GM21390 (cell line): ENCODE results near the gene ZNF175.

Experiments
- ATAC-seq: cut with Tn5 transposase; IDR thresholded peaks from one replicate; pipeline ENCODE4 v1.9.1; 2021; ENCODE audit not compliant: unreplicated experiment

The ZNF175 gene

DNA sequence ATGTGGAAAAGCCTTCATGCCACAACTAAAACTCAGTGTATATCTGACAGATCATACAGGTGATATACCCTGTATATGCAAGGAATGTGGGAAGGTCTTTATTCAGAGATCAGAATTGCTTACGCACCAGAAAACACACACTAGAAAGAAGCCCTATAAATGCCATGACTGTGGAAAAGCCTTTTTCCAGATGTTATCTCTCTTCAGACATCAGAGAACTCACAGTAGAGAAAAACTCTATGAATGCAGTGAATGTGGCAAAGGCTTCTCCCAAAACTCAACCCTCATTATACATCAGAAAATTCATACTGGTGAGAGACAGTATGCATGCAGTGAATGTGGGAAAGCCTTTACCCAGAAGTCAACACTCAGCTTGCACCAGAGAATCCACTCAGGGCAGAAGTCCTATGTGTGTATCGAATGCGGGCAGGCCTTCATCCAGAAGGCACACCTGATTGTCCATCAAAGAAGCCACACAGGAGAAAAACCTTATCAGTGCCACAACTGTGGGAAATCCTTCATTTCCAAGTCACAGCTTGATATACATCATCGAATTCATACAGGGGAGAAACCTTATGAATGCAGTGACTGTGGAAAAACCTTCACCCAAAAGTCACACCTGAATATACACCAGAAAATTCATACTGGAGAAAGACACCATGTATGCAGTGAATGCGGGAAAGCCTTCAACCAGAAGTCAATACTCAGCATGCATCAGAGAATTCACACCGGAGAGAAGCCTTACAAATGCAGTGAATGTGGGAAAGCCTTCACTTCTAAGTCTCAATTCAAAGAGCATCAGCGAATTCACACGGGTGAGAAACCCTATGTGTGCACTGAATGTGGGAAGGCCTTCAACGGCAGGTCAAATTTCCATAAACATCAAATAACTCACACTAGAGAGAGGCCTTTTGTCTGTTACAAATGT is 16.4 kb downstream of the ZNF175 start:
- ATAC-seq: no peak

DNA sequence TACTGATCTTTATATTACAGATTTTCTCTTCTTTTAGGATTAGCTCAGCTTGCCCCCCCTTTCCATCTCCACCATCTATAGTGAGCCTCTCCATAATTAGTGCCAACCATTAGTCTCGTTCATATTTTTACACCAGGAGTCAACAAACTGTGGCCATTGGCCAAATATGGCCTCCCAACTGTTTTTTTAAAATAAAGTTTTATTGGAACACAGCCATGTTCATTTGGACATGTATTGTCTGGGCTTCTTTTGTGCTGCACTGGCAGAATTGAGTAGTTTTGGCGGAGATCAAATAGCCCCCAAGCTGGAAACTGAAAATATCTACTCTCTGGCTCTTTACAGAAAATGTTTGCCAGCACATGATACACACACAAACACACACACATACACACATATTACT is 18.4 kb downstream of the ZNF175 start:
- no peak for ATAC-seq

DNA sequence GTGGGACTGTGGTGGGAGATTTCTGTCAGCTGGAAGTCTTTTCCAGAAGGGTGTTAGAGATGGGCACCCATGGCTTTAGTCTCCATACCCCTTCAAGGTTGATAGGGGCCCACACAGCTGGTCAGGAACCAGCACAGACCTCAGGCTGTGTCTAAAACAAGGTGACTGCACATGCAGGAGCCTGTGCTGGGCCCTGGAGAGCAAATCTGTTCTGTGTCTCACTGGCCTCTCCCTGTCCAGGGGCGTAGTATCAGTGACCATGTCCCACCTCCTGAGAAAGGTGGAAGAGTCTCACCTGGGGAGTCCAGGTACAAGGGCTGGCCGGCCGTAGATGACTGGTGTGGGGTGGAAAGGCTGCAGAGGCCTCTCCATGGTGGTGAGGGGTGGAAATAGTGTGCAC is 19.4 kb downstream of the ZNF175 start:
- ATAC-seq: no peak

DNA sequence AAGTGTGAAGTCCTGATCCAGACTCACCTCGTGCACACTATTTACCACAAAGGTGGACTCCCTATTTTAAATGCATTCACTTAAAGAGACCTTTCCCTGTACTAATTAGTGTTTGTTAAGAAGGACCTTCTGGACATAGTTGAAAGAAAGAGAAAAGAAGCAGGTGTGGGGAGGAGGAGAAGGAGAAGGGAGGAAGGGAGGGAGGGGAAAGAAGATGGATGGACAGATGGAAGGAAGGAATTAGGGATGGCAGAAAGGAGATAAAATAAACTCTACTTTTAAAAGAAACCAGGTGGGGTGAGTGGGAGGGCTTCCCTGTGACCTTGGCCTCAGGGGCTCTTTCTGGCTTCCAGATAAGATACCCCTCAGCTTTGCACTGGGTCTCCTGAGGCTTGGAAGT is 21.4 kb downstream of the ZNF175 start:
- ATAC-seq: no peak

DNA sequence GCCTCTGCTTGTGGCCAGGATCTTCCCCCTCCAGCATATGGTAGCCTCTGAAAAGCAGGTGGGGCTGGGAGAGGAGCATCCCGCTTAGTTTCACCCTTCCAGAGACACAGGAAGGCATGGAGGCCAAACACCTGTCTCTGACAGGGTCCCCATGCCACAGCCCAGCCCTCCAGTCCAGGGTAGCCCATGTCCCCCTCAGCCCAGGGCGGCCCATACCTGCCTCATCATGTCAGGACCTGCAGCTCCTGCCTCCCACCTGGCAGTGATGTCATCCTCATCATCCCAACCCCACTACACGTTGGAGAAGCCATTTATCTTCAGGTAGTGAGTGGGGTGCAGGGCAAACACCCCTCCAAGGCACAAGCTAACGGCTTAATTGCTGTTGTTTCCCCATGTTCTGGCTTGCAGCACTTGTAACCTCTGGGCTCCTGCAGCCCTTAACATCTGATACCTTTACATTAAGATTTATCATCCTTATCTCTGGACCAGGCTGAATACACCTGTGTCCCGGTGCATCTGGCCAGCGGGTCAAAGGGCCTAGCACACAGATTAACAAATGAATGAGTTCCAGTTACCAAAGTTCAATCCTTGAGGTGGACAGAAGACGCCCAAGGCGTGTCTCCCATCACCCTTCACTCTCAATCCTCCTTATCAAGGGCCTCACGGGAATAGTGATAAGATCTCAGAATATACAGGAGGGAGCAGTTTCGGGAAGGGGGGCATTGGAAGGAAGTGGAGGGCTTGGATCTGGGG is 22.2 kb downstream of the ZNF175 start:
- ATAC-seq: no peak

DNA sequence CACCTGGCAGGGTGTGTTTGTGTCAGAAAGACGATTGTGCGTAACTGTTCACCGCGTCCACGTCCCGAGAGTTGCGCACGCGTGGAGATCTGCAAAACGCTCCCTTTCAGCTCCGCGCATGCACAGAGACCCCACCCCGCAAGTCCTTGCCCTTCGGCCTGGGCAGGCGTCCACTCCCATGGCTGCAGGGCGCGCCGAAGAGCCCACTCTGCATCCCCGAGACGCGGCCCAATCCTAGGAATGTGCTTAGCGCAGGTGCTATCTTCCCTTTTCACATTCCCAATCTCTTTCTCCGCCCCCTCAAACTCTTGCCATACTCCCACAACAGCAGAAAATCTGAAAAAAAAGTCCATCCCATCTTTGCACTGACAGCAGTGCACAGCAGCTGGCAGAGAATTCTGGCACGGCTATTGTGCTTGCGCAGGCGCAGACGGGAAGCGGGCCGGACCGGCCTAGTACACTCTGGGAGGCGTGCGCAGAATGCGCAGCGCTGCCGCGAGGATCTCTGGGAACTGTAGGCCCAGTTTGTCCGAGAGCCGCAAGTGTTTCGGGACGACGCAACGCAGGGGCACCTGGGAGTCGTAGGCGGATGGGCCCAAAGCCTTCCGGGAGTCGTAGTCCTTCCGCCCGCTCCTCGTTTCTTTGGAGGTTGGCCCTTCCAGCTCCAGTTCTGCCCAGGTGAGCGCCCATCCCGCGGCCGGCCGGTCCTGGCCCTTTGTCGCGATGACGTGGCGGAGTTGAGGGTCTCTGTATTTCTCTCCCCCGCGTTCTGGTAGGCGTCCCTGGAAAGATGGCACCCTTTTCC is 23.1 kb downstream of the ZNF175 start:
- peak; percentile 87 for ATAC-seq

DNA sequence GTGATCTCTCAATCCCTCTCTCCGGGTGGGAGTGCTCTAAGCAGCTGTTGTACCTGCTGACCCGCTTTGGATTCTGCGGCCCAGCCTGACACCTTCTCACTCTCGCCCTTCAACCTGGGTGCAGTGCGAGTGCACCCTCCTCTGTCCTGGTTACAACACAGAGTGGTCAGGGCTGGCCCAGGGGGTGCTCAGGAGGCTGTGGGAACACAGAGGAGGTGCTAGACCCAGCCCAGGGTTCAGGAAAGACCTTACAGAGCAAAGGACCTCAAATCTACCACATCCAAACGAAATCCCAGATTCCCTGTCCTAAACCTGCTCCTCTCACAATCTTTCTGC is 23.7 kb downstream of the ZNF175 start:
- no peak for ATAC-seq

DNA sequence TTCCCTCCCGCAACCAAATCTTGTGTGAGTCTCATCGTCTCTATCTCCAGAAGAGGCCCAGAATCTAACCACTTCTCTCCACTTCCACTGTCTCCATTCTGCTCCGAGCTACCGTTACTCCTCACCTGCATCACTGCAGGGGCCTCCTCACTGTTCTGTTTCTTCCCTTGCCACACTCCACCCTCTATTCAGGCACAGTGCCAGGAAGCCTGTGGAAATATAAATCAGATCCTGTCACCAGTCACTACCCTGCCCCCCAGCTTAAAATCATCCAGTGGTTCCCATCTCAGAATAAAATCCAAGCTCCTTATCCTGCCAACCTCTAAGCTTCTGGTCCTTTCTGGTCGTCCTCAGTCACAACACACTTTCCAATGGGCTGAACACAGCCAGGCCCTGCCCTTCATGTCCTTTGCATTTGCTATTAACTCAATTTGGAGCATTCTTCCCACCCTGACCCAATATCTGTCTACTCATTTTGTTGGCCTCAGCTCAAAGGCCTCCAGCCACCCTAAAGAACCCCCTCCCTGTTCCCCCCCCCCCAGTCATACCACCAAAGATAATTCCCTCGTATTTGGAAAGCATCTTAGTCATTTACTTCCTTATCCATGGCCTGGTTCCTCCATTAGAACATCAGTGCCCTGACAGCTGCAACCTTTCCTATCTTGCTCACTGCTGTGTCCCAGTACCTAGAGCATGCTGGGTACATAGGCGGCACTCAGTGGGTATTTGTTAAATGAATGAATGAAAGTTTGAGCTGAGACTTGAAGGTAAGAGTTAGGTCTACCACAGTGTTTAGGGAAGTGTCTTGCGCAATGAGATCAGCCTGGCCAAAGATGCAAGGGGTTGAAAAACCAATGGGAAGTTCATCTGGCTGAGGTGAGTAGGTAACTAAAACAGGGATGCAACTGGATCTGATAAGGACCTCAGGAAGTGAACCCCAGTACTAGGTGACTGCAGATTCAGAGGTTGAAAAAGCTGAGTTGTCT is 24.4 kb downstream of the ZNF175 start:
- ATAC-seq: no peak

DNA sequence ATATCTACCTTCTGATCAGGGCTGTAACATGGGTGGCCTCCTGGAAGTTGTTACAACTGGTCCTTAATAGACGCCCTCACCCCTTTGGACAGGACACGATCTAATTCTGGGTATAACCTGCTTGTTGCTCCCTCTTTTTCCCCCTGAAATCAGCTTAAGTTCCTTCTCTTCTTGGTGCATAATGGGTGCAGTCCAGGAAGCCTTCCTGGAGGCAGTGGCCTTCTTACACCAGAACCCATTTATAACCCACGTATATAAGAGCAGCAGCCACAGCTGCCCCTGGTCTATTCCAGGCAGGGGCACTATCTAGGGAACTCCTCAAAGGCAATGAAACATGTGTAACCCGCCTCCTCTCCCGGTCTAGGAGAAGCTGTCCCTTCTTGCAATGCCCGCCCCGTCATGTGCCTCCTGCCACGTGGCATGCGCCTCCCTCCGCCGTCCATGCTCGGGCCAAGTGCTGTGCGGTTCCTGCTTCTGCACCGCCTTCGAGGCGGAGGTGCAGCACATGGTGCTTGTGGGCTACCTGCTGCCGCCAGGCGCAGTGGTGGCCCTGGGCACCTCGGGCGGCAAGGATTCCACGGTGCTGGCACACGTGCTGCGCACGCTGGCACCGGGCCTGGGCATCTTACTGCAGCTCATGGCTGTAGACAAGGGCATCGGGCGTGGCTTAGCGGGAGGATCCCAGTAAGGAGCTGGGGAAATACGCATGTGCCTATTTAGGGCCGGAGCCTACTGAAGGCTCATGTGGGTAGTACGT is 27.3 kb downstream of the ZNF175 start:
- ATAC-seq: no peak

DNA sequence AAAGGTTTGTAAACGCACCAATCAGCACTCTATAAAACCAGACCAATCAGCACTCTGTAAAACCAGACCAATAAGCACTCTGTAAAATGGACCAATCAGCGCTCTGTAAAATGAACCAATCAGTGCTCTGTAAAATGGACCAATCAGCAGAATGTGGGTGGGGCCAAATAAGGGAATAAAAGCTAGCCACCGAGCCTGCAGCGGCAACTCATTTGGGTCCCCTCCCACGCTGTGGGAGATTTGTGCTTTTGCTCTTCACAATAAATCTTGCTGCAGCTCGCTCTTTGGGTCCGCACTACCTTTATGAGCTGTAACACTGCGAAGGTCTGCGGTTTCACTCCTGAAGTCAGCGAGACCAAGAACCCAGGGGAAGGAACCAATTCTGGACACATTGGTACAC is 28.0 kb downstream of the ZNF175 start:
- ATAC-seq: no peak

DNA sequence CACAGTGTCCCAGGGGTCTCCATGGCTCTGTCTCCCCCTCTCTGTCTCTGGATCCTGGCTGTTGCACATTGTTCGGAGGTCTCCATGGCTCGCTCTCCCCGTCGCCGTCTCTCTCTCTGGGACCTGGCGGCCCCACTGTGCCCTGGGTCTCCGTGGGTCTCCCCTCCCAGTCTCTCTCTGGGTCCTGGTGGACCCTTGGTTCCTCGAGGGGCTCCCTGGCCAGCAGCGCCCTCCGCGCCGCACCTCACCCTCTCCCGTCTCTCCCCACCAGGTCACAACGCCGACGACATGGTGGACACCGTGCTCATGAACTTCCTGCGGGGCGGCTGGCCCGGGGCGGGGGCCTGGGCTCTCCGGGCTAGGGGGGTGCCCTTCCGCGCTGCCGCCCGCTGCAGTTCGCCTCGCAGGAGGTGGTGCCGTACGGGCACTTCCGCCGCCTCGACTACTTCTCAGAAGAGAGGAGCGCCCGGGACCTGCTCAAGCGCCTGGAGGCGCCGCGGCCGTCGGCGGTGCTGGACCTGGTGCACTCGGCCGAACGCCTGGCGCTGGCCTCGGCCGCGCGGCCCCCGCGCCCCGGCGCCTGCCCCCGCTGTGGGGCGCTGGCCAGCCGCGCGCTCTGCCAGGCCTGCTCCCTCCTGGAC is 30.0 kb downstream of the ZNF175 start:
- no peak for ATAC-seq

DNA sequence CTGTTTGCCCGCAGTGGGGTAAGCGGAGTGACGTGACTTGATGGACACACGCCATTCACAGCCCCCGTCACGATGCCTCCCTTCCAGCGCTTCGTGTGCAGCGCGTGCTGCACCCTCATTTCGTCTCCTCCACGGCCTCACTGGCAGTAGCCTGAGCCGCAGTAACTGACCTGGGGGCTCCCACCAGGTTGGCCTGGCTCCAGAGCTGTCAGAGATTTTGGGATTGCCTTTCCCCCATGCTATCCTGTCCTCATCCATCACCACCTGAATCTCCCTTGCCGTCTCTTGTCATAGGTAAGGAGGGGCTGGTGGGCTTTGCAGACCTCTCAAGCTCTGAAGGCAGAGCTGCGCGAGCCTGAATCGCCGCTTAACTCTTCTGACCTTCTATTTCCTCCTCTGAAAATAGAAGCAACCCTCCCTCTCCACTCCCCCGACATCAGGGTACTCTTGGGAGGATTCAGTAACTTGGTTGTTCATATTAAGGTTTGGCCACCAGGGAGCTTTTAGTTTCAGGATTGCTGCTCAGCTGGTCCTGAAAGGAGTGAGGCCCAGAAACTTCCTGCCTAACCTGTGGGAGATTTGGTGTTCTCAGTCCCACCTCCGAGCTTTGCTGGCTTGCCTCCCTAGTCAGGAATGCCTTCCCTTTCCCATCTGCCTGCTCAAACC is 31.2 kb downstream of the ZNF175 start:
- ATAC-seq: no peak

DNA sequence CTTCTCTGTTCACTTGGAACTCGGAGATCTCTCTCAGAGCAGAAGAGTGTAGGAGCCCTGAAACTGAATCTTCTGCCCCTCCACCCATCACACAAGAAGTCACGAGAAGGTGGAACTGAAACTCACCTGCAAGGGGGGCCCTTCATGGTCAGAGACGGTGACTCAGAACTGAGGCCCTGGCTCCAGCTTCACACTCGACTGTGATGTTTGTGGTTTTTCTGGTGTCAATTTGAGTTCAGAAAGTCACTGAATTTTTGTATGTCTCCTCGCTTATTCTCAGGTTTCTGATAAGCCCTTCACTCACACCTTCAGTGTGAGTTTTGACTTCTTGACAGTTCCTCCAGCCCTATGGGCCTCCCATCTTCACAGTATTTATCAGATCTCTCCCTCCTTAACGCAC is 36.0 kb downstream of the ZNF175 start:
- ATAC-seq: peak; percentile 91

DNA sequence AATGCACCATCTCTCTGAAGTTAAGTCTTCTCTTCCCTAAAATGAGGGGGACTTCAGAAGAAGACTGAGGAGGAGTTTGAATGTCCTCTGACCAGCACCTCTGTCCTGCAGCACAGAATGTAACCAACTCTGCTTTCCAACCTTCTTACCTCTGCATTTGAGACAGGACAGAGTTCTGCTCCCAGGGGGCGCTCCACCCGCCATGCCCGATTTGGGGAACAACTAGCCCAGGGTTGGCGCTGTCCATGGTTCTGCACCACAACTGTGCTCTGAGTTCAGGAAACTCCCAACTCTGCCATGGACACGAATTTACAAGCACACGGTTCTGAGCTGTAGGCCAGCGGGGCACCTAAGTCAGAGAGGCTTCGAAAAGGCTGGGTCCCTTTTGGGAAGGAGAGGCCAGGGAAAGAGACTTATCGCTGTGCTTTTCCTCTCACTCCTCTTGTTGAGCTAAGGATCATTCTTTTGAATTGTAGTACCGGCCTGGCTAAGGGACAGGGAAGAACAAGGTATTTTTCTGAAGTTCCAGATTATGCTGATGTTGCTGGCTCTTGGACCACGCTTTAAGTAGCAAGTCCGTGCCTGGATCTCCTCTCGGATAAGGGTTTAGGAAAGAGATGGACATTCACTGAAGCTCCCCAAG is 37.0 kb downstream of the ZNF175 start:
- no peak for ATAC-seq

DNA sequence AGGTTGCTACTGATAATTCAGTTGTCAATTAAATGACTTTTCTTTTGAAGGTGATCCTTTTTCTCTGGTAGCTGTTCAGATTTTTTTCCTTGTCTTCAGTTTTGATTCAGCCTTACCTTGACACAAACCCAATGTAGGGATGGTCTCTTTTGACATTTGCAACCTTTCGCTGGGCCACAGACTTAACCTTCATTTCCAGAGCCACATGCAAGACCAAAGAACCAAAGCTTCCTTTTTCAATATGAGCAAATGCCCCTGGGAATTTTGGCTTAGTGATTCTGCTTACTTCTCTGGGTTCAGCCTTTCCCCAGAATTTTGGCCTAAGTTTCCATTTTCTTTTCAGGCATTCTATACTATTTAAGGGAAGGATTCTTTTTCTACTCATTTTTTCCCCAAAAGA is 39.5 kb downstream of the ZNF175 start:
- ATAC-seq: no peak

DNA sequence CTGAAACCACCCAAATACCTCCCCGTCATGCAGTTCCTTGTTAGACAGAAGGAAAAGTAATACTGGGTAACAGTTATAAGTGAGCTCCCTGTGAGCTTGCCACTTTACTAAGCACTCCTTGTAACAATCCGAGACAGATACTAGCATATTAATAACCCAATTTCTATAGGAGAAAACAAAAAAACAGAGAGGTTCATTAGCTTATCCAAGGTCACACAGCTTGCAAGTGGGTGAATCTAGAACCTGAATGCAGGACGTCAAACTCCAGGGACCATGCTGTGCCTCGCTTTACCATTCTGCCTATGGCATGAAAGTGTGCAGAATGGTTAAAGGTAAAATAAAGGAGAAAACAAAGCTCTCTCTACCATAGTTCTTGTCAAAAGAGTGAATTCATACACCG is 43.7 kb downstream of the ZNF175 start:
- no peak for ATAC-seq

DNA sequence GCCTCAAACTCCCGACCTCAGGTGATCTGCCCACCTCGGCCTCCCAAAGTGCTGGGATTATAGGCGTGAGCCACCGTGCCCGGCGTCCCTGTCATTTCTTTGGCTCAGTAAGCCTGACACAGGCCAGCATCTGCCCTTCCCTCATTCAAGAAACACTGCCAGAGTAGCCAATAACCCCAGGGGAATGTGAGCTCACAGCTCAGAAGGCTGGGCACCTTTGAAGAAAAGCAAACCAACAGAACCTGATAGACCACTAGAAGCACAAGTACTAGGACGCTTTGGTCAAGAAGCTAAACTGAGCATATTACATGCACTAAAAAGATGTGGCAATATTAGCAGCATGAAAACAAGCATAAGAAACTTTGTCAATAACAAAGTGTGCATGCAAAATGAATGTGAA is 44.9 kb downstream of the ZNF175 start:
- ATAC-seq: no peak

DNA sequence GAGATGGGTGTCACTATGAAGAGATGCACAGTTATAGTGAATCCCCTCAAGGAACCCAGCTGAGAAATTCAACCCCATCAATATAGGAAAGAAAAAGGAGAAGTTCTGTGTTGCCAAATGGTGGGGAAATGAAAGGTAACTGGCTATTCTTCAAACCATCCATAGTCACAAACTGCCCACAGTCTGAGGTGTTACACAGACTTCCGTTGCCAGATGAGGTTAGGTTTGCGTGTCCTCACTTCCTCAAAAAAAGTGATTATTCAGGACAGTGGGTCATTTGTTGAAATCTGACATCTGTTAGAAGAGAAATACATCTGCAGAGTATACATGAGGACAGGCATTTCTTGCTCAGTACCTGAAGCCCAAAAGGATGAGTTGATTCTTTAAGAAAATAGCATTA is 50.1 kb downstream of the ZNF175 start:
- ATAC-seq: no peak
